Gastrocnemius medialis (tissue), 4 donors: ENCODE data around the gene TMPRSS5. TPM values are rescaled to one million over a fixed set of nuclear protein-coding genes. Genes with fewer than 3 reads are reported as not detected.

Experiments used
- ATAC-seq, 2 donors: fragments of 150-250 bp; one replicate each; pipeline ENCODE4 v1.9.1; 2016
- DNase-seq, 2 donors: peaks; one replicate each; pipeline ENCODE4 v3.0.0-alpha.2; 2019
- H3K27ac ChIP-seq, 4 donors: fragments of 200-600 bp; sonication (generic); 1 replicate in 1 of 4; 2 replicates in 3 of 4; pipeline ENCODE4 v1.5.1; 2016 to 2018; ENCODE audit warnings: mild to moderate bottlenecking in 2 of 4, moderate library complexity in 1 of 4
- H3K27me3 ChIP-seq, 3 donors: fragments of 200-600 bp; sonication (generic) in 2 of 3; 1 replicate in 1 of 3; 2 replicates in 2 of 3; pipeline versions ENCODE4 v1.5.1 to v1.6.0; 2016 to 2019; ENCODE audit warnings: mild to moderate bottlenecking in 1 of 3, moderate library complexity in 1 of 3
- H3K36me3 ChIP-seq, 2 donors: fragments of 200-600 bp; sonication (generic) in 1 of 2; one replicate each; pipeline ENCODE4 v1.5.1; 2017 to 2018
- H3K4me1 ChIP-seq, 2 donors: fragments of 200-600 bp; sonication (generic) in 1 of 2; one replicate each; pipeline ENCODE4 v1.5.1; 2016 to 2017; ENCODE audit warnings: mild to moderate bottlenecking in 2 of 2
- H3K4me3 ChIP-seq, 4 donors: fragments of 200-600 bp; sonication (generic) in 3 of 4; 1 replicate in 1 of 4; 2 replicates in 3 of 4; pipeline ENCODE4 v1.5.1; 2016 to 2019; ENCODE audit warnings: mild to moderate bottlenecking in 2 of 4
- H3K9me3 ChIP-seq, 3 donors: fragments of 200-600 bp; sonication (generic) in 2 of 3; 1 replicate in 1 of 3; 2 replicates in 2 of 3; pipeline ENCODE4 v1.5.1; 2016 to 2019
- CTCF ChIP-seq, 5 experiments: fragments of 450-650 bp in 3 of 5; fragments of 200-600 bp in 2 of 5; sonication (generic) in 2 of 5; IDR thresholded peaks in 4 of 5; conservative IDR thresholded peaks in 1 of 5; 1 replicate in 4 of 5; 2 replicates in 1 of 5; pipeline ENCODE4 v1.5.1; 2016 to 2019; ENCODE audit warnings: antibody characterized with exemption in 5 of 5, mild to moderate bottlenecking in 3 of 5, moderate library complexity in 3 of 5
- POLR2A ChIP-seq, 2 donors: fragments of 450-650 bp; IDR thresholded peaks; one replicate each; pipeline ENCODE4 v1.6.1; 2017; ENCODE audit warnings: antibody characterized with exemption in 2 of 2, mild to moderate bottlenecking in 2 of 2, moderate library complexity in 2 of 2
- in situ Hi-C, 4 donors: fragments of 200-750 bp; cut with MboI; loops; one replicate each; pipeline versions ENCODE4 v1.15.0 to v1.8.0; 2017; ENCODE audit warnings: low sequenced_read_pairs in 4 of 4
- intact Hi-C: fragments of 100-400 bp; cut with DNase I; formaldehyde crosslinking; loops from one replicate; pipeline ENCODE4 v1.15.1; 2023; ENCODE audit warnings: low total_unique reads
- total RNA-seq, 4 donors: library from RNA; depleted of rRNA; stranded (reverse); fragments of >200 nt; gene quantifications; one replicate each; pipeline versions ENCODE4 v1.1.0 to v1.2.3, GENCODE V29; 2016

TMPRSS5 gene
- total RNA-seq, 4 donors from 2014 or later, result 0.24 to 0.61 (median 0.36) TPM; not detected in 1

- no peak overlapping the region for H3K4me3 ChIP-seq
- H3K9me3 ChIP-seq, result no peaks in the 10 kb centered on the region
- peak; percentile 81 to 97 for ATAC-seq
- H3K4me1 ChIP-seq, result peaks cover 5 to 14% of the 10 kb centered on the region in 2 donors
- intact Hi-C loops, result loop anchor here (2.0 to 10.0 kb wide), 2 partner anchors 196 to 426 kb away; no protein-coding TSS in a partner anchor
- H3K27me3 ChIP-seq, result no peaks in the 10 kb centered on the region
- TF ChIP-seq CTCF (IDR thresholded peaks at IDR 0.05 in 4 of 5, conservative IDR thresholded peaks at IDR 0.05 in 1 of 5) (peak; percentile 41 to 79 (median 71)), POLR2A (IDR thresholded peaks at IDR 0.05) (no peak)
- peak; percentile 17 to 64 for DNase-seq
- peaks cover 0 to 46% of the 10 kb centered on the region in 2 donors for H3K36me3 ChIP-seq
- H3K27ac ChIP-seq, result no peak overlapping the region
- in situ Hi-C loops, result loop anchor here (5.0 to 25.0 kb wide), 4 partner anchors 194 to 426 kb away; partner anchors contain the start of gene TTC12 (in 1 of the 4)
These were observed 25.0 kb upstream of the TMPRSS5 start for GRCh38 chr11:113730887-113731726.

- Histone ChIP-seq H3K27me3 (no peaks in the 10 kb centered on the region), H3K4me3 (no peak overlapping the region), H3K36me3 (peaks cover 0 to 29% of the 10 kb centered on the region in 2 donors), H3K9me3 (no peaks in the 10 kb centered on the region), H3K27ac (no peak overlapping the region), H3K4me1 (peaks cover 7 to 30% of the 10 kb centered on the region in 2 donors)
- ATAC-seq (no peak), DNase-seq (no peak)
- intact Hi-C loops, result loop anchor here (10.0 kb wide), 1 partner anchor 125 kb away; no protein-coding TSS in a partner anchor
- in situ Hi-C loops, result loop anchor here (25.0 kb wide), 1 partner anchor 192 kb away; no protein-coding TSS in a partner anchor
- TF ChIP-seq POLR2A (IDR thresholded peaks at IDR 0.05) (no peak), CTCF (IDR thresholded peaks at IDR 0.05 in 4 of 5, conservative IDR thresholded peaks at IDR 0.05 in 1 of 5) (no peak)
These were observed 23.3 kb upstream of the TMPRSS5 start for GRCh38 chr11:113729456-113729855.

GRCh38 chr11:113728814-113729213 lies 22.7 kb upstream of the TMPRSS5 start:
- in situ Hi-C loops, result loop anchor here (25.0 kb wide), 1 partner anchor 192 kb away; no protein-coding TSS in a partner anchor
- intact Hi-C loops, result loop anchor here (10.0 kb wide), 1 partner anchor 124 kb away; no protein-coding TSS in a partner anchor
- no peak for ATAC-seq

GRCh38 chr11:113725913-113726312 lies 19.8 kb upstream of the TMPRSS5 start:
- H3K27ac ChIP-seq, result peak overlapping the region in 1 of 4 donors; percentile 6
- intact Hi-C loops, result loop anchor here (10.0 kb wide), 1 partner anchor 121 kb away; no protein-coding TSS in a partner anchor
- no peak for TF ChIP-seq CTCF (IDR thresholded peaks at IDR 0.05 in 4 of 5, conservative IDR thresholded peaks at IDR 0.05 in 1 of 5)
- no peak for TF ChIP-seq POLR2A (IDR thresholded peaks at IDR 0.05)
- in situ Hi-C loops, result loop anchor here (25.0 kb wide), 1 partner anchor 189 kb away; no protein-coding TSS in a partner anchor
- H3K4me1 ChIP-seq, result peaks cover 43 to 65% of the 10 kb centered on the region in 2 donors
- ATAC-seq (no peak), DNase-seq (no peak)
- no peaks in the 10 kb centered on the region for H3K9me3 ChIP-seq
- H3K27me3 ChIP-seq, result no peaks in the 10 kb centered on the region
- H3K4me3 ChIP-seq, result no peak overlapping the region
- no peaks in the 10 kb centered on the region for H3K36me3 ChIP-seq

More at GRCh38 chr11:113728814-113729213, 22.7 kb upstream of the TMPRSS5 start:
- Histone ChIP-seq H3K4me3 (no peak overlapping the region), H3K36me3 (peaks cover 0 to 23% of the 10 kb centered on the region in 2 donors), H3K4me1 (peaks cover 14 to 36% of the 10 kb centered on the region in 2 donors), H3K27me3 (no peaks in the 10 kb centered on the region), H3K27ac (no peak overlapping the region), H3K9me3 (no peaks in the 10 kb centered on the region)
- no peak for DNase-seq
- no peak for TF ChIP-seq POLR2A (IDR thresholded peaks at IDR 0.05)
- TF ChIP-seq CTCF (IDR thresholded peaks at IDR 0.05 in 4 of 5, conservative IDR thresholded peaks at IDR 0.05 in 1 of 5), result no peak
